Stimulated activated CD4-positive, alpha-beta T cell treated with anti-CD3 and anti-CD28 coated beads, TNF-alpha, amount 100 ng/mL, for 1 hour (primary cell): ENCODE measurements around the gene PRRC2B.
"Not testable (repeated sequence)": the region's sequence is repeated elsewhere in the genome, so short reads cannot be mapped to it uniquely, and the experiment has no call there.

ENCODE experiments used
- DNase-seq, 3 donors: peaks; one replicate each; pipeline ENCODE4 v3.0.0-alpha.2; 2020; ENCODE audit warnings: low read depth in 3 of 3, low spot score in 1 of 3

PRRC2B gene

GRCh38 chr9:131393622-131394463, at the start of gene PRRC2B:
TSS of gene PRRC2B (plus strand) at chr9:131394086. CDS start at chr9:131430145, 36,059 bp downstream.
- DNase-seq: peak; percentile 59 to 82 (median 77)

DNA sequence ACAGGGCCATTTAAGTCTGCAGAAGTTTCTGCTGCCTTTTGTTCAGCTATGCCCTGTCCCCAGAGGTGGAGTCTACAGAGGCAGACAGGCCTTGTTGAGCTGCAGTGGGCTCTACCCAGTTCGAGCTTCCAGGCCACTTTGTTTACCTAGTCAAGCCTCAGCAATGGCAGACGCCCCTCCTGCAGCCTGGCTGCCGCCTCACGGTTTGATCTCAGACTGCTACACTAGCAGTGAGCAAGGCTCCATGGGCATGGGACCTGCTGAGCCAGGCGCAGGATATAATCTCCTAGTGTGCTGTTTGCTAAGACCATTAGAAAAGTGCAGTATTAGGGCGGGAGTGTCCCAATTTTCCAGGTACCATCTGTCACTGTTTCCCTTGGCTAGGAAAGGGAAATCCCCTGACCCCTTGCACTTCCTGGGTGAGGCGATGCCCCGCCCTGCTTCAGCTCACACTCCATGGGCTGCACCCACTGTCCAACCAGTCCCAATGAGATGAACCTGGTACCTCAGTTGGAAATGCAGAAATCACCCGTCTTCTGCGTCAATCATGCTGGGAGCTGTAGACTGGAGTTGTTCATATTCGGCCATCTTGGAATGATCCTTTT, 48.9 kb upstream of the PRRC2B start:
- not testable (repeated sequence) for DNase-seq

- DNase-seq: no peak
These were observed 47.3 kb upstream of the PRRC2B start for GRCh38 chr9:131346559-131346958.

DNA sequence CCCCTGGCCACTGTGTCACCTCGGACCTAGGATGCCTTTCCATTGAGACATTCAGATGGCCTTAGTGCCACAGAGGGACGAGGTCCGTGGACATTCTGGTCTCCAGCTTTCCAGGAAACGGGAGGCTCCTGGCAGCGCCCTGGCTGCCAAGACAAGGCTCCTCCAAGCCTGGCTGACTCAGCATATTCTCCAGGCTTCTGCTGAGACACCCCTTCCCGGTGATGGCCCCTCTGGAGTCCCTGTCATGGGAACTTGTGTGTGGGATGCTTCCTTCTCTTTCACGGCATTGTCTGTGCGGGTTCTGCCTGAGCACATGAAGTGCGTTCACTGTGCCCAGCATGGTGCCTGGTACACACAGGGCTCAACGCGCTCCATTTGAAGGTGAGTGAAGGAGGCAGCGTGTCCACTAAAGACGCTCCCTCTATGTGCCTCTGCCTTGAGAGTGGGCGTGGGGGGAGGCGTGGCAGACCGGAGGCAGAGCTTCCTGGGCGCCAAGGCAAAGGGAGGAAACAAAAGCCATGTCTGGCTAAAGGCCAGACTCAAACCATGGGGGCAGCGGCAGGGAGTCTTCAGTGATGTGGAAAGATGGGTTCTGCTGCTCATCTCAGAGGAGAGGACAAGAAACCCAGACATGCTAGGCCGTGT, 46.4 kb upstream of the PRRC2B start:
- DNase-seq: no peak

DNA sequence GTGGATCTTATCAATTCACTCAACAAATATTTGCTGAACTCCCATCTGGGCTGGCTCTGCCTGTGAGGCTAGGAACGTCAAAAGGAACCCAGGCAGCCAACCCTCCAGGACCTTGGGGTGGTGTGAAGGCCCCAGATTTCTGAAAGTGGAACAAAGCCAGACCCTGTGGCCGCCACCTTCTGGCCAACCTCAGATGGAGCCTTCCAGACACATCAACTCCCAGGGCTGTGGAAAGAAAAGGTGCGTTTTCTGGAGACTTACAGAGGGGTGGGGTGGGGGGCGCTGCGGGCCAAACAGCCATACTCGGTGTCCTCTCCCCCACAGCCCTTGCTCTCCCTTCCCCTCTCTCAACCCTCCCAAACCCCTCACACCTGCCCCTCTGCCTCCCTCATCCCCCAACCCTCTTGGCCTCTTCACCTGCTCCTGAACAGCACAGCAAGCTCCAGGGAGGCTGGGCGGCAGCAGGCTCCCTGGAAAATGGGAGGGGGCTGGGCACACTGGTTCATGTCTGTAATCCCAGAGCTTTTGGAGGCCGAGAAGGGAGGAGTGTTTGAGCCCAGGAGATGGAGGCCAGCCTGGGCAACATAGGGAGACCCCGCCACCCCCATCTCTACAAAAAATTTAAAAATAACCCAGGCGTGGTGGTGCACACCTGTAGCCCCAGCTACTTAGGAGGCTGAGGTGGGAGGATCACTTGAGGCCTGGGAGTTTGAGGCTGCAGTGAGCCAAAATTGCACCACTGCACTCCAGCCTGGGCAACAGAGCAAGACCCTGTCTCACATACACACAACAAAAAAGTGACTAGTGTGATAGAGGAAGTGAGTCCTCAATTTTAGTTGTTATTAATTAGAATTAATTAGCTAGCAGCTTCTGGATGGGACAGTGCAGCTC, 45.0 kb upstream of the PRRC2B start:
- DNase-seq: no peak

DNA sequence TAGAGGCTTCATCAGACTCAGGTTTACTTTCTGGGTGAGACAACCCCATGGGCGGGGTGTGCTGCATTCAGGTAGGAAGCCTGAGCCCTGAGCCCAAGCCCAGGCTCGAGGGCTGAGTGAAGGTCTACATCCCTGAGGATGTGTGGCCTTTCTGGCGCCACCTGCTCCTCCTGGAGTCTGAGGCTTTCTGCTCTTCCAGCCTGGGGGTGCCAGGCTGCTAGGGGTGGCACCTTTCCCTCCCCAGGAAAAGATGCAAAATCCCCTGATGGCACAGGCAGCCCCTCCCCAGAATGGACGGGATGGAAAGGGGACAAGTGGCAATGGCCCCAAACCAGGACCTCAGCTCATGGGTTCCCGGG, 44.4 kb upstream of the PRRC2B start:
- no peak for DNase-seq

DNA sequence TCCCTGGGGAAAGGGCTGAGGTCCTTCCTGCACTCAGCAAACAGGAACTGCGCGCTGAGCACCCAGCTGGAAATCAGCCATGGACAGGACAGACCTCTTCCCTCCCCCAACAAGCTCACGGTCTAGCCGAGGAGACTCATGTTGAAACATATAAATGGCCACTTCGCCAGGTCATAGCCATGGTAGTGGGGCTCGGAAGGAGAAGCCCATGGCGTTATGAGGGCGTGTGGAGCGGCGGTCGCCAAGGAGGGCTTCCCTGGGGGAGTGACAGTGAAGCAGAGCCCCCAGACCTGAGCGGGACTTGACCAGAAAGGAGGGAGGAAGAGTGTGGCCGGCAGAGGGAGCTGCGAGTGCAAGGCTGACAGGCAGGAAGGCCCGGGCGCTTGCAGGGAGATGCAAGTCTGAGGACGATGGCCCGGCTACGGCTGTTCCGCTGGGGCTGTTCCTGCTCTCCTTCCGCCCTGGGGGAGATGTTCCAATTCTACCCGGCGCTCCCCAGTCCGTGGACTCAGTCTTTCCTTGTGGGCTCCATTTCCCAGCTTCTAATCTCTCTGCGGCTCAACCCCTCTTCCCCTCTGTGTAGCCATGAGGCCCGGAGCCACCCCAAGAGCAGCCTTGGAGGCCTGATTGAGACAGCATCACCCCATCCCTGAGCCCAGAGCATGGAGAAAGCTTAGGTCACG, 43.9 kb upstream of the PRRC2B start:
- peak; percentile 67 to 83 (median 75) for DNase-seq

DNA sequence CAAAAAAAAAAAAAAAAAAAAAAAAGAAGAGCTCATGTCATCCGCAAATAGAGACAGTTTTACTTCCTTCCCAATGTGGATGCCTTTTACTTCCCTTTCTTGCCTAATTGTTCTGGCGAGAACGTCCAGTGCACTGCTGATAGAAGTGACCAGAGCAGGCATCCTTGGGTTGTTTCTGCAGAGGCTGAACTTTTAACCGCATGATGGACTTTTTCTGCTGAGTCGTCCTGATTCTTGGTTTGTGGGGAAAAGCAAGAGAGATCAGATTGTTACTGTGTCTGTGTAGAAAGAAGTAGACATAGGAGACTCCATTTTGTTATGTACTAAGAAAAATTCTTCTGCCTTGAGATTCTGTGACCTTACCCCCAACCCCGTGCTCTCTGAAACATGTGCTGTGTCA, 37.4 kb upstream of the PRRC2B start:
- DNase-seq: not testable (repeated sequence)

- no peak for DNase-seq
These were observed 35.3 kb upstream of the PRRC2B start for GRCh38 chr9:131358556-131358955.

GRCh38 chr9:131361202-131361833, 32.6 kb upstream of the PRRC2B start:
- DNase-seq: peak in 1 of 3 donors; percentile 18

GRCh38 chr9:131365546-131365945, 28.3 kb upstream of the PRRC2B start:
- no peak for DNase-seq

DNA sequence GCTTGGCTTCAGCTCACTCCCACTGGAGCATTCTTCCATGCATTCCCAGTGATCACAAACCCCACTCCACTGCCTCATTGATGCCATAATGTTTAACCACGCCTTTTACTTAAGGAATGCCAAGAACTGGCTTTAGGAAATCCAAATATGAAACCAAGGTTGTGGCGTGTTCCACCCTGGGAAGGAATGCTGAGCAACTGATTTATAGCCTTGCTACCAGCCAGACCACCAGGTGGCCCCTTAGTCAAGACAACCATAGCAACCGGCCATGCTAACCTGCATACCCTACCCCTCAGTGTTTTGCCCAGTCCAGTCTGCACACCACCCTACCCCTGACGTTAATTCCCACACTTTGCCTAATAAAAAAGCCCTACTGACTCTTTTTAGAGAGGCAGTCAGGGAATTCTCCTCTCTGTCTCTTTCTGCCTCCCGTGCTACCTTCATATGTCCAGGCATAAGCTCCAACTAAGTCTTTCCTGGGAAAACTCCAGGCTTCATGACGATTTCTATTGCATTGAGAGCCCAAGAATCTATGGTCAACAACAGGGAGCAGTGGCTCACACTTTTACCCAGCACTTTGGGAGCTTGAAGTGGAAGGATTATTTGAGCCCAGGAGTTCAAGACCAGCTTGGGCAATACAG, 27.0 kb upstream of the PRRC2B start:
- no peak for DNase-seq

GRCh38 chr9:131367450-131367849, 26.4 kb upstream of the PRRC2B start:
- no peak for DNase-seq

GRCh38 chr9:131370638-131371037, 23.2 kb upstream of the PRRC2B start:
- no peak for DNase-seq

DNA sequence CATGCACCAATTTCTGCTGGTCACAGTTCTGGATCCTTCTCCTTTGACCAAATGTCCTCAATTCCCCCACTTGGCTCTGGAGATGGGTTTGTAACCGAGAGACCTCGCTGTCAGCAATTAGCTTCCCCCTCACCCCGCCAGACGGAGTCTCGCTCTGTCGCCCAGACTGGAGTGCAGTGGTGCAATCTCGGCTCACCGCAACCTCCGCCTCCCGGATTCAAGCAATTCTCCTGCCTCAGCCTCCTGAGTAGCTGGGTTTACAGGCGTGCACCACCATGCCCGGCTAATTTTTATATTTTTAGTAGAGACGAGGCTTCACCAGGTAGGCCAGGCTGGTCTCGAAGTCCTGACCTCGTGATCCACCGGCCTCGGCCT, 21.3 kb upstream of the PRRC2B start:
- not testable (repeated sequence) for DNase-seq

DNA sequence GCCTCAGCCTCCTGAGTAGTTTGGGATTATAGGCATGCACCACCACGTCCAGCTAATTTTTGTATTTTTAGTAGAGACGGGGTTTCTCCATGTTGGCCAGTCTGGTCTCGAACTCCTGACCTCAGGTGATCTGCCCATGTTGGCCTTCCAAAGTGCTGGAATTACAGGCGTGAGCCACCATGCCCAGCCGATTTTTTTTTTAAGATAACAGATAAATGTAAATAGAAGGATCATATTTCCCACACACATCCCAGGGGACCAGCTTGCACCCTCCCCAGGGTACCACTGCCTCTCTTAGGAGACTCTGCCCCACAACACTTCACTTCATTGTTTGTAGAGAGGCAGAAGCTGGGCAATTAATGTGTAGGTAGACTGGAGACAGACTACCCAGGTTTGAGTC, 19.2 kb upstream of the PRRC2B start:
- DNase-seq: not testable (repeated sequence)

DNA sequence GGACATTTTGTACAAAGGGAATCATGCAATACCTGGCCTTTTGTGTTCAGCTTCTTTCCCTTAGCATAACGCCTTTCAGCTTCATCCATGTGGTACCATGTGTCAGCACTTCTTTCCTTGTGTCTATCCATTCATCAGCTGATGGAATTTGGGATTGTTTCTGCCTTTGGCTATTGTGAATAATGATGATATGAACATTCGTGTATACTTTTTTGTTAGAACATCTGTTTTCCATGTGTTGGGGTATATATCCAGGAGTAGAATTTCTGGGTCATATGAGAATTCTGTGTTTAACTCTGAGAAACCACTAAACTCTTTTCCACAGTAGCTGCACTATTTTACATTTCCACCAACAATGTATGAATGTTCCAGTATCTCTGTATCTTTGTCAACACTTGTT, 14.8 kb upstream of the PRRC2B start:
- no peak for DNase-seq

DNA sequence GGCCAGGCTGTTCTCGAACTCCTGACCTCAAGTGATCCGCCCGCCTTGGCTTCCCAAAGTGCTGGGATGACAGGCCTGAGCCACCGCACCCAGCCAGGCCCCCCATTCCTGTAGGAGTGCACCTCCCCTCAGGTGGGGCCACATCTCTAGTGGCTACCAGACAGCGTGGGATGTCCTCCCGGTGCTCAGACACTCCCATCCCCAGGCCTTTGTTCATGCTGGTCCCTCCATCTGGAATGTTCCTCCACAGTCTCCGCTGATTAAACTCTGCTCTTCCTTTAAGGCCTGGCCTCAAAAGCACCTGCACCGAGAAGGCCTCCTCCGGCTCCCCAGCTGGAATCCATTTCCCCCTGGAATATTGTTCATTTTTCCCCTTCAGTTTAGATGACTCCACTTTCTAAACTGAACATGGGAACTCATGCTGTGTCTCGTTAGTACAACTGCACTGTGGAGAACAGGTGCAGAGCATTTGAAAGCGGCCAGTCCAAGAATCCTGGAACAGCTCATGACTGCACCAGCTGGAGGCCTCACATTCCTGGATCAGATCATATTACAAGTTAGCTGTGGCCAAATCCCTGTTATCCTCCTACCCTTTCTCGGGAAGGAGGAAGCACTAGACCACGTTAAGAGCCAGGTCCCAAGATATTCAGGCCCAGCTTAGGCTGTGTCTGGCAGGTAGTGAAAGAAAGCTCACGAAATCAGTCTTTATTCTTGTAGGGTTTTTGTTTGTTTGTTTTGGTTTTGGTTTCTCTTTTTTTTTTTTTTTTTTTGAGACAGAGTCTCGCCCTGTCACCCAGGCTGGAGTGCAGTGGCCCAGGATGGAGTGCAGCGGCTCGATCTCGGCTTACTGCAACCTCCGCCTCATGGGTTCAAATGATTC, 10.8 kb upstream of the PRRC2B start:
- no peak for DNase-seq

DNA sequence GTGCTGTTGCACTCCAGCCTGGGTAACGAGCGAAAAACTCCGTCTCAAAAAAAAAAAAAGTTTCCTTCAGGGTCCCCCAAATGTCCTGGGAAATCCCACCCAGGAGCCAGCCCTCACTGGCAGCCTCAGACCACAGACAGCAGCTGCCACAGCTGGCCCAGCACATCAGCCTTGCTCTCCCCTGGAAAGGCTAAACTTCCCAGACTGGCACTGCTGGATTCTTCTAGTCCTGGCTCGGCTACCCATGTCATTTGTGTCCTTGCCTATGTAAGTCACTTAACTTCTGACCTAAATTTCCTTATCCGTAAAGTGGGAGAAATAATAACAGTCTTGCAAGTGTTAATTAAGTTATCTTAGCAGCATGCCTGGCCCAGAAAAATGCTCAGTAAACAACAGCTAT, 8.6 kb upstream of the PRRC2B start:
- DNase-seq: no peak
